Panc1 (cell line): ENCODE measurements around the gene MPP2. TPM values are rescaled to one million over a fixed set of nuclear protein-coding genes. Genes with fewer than 3 reads are reported as not detected.

Experiments used
- ATAC-seq: fragments of 200-7000 bp; cut with Tn5 transposase; 2 replicates; pipeline ENCODE4 v1.9.1; 2020; ENCODE audit warnings: mild to moderate bottlenecking, moderate library complexity
- Bru-seq: library from RNA; stranded (reverse); fragments of 400-500 nt; gene quantifications from one replicate; lab custom pipeline; 2021; lab: Mats Ljungman, UMichigan
- BruChase-seq, 2 experiments: library from RNA; stranded (reverse); fragments of 400-500 nt; gene quantifications; one replicate each; lab custom pipeline; 2021; lab: Mats Ljungman, UMichigan
- BruUV-seq: library from RNA; stranded (reverse); fragments of 400-500 nt; replicated peaks from 2 replicates; lab custom pipeline; 2021; lab: Mats Ljungman, UMichigan
- CTCF ChIA-PET: fragments of 300-600 bp; sonication (Branson Sonifier 250); formaldehyde crosslinking; loops from one replicate; lab custom pipeline; 2022; ENCODE audit warnings: antibody characterized with exemption; lab: Charles Lee
- POLR2A ChIA-PET: fragments of 300-600 bp; sonication (Branson Sonifier 250); formaldehyde crosslinking; loops from one replicate; lab custom pipeline; 2022; ENCODE audit warnings: antibody characterized with exemption; lab: Charles Lee
- DNase-seq: peaks from one replicate; pipeline ENCODE4 v3.0.0-alpha.2; 2010; ENCODE audit warnings: low read depth, low spot score
- H3K27ac ChIP-seq: 2 replicates; pipeline ENCODE4 v1.5.1; 2011; ENCODE audit warnings: mild to moderate bottlenecking, low read length, inconsistent platforms
- H3K27me3 ChIP-seq: fragments of 200-500 bp; sonication (Bioruptor generic); 2 replicates; pipeline ENCODE4 v1.6.0; 2014; ENCODE audit warnings: low read length, inconsistent platforms; ENCODE audit not compliant: control insufficient read depth, insufficient read depth
- H3K36me3 ChIP-seq: fragments of 200-500 bp; sonication (Bioruptor generic); 2 replicates; pipeline ENCODE4 v1.5.1; 2014; ENCODE audit warnings: inconsistent platforms, mild to moderate bottlenecking, low read length, moderate library complexity; ENCODE audit not compliant: control insufficient read depth, insufficient read depth
- H3K4me1 ChIP-seq: 2 replicates; pipeline ENCODE4 v1.5.1; 2011; ENCODE audit warnings: inconsistent platforms, mild to moderate bottlenecking, low read length, moderate library complexity; ENCODE audit not compliant: control insufficient read depth, insufficient read depth
- H3K4me3 ChIP-seq, 2 experiments: 2 replicates each; pipeline ENCODE4 v1.5.1; 2011 to 2012; ENCODE audit warnings: low read depth in 2 of 2, low read length in 2 of 2, mild to moderate bottlenecking in 2 of 2, inconsistent platforms in 1 of 2, moderate library complexity in 1 of 2
- H3K9me3 ChIP-seq: fragments of 200-500 bp; sonication (Bioruptor generic); 2 replicates; pipeline ENCODE4 v1.5.1; 2014; ENCODE audit warnings: low read depth, mild to moderate bottlenecking, inconsistent platforms, low read length, moderate library complexity; ENCODE audit not compliant: control insufficient read depth, insufficient read depth
- POLR2AphosphoS5 ChIP-seq: IDR thresholded peaks from 2 replicates; pipeline ENCODE4 v1.6.1; 2012; ENCODE audit warnings: mild to moderate bottlenecking, low read depth, low read length, moderate library complexity
- SIN3A ChIP-seq: IDR thresholded peaks from 2 replicates; pipeline ENCODE4 v1.6.1; 2012; ENCODE audit warnings: low read depth, mild to moderate bottlenecking, low read length, moderate library complexity, borderline replicate concordance; ENCODE audit not compliant: insufficient read depth
- TCF7L2 ChIP-seq: IDR thresholded peaks from 2 replicates; pipeline ENCODE4 v1.6.1; 2011; ENCODE audit warnings: mild to moderate bottlenecking, low read depth, low read length, inconsistent platforms
- in situ Hi-C: cut with HindIII; loops from 2 replicates; pipeline ENCODE4 v1.10.0; 2016; ENCODE audit warnings: low sequenced_read_pairs, low pct_unique_long_range_greater_than_20kb
- intact Hi-C: fragments of 100-400 bp; cut with micrococcal nuclease; formaldehyde crosslinking; loops from one replicate; pipeline ENCODE4 v1.10.0; 2022; ENCODE audit not compliant: unreplicated experiment
- long read RNA-seq: library from polyadenylated mRNA; unstranded; transcript quantifications from one replicate; pipeline ENCODE4 v2.0.0, GENCODE V29; 2021; ENCODE audit not compliant: unreplicated experiment
- polyA plus RNA-seq: library from polyadenylated mRNA; unstranded; fragments of >200 nt; gene quantifications from one replicate; pipeline ENCODE4 v1.2.1, GENCODE V29; 2012; ENCODE audit warnings: missing spikeins; ENCODE audit not compliant: insufficient read length
- total RNA-seq: library from RNA; stranded (reverse); gene quantifications from one replicate; pipeline ENCODE4 v1.2.1, GENCODE V29; 2021; ENCODE audit not compliant: unreplicated experiment
- TF ChIP-seq, protein P1 (sequence below), 2 experiments: IDR thresholded peaks; 2 replicates each; pipeline ENCODE4 v1.6.1; 2011 to 2012; ENCODE audit warnings: low read depth in 2 of 2, control low read depth in 1 of 2, low read length in 1 of 2, mild to moderate bottlenecking in 1 of 2, moderate library complexity in 1 of 2; ENCODE audit not compliant: insufficient read depth in 1 of 2
- TF ChIP-seq, protein P2 (sequence below): fragments of 450-650 bp; IDR thresholded peaks from 2 replicates; pipeline ENCODE4 v1.5.1; 2017; ENCODE audit warnings: mild to moderate bottlenecking

Gene MPP2, protein sequence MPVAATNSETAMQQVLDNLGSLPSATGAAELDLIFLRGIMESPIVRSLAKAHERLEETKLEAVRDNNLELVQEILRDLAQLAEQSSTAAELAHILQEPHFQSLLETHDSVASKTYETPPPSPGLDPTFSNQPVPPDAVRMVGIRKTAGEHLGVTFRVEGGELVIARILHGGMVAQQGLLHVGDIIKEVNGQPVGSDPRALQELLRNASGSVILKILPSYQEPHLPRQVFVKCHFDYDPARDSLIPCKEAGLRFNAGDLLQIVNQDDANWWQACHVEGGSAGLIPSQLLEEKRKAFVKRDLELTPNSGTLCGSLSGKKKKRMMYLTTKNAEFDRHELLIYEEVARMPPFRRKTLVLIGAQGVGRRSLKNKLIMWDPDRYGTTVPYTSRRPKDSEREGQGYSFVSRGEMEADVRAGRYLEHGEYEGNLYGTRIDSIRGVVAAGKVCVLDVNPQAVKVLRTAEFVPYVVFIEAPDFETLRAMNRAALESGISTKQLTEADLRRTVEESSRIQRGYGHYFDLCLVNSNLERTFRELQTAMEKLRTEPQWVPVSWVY
- total RNA-seq (3.5 TPM), Bru-seq, nascent RNA (percentile 29 among the genes with signal in this experiment), BruChase-seq, experiment 1, labeled RNA remaining after a 2-hour chase (percentile 33 among the genes with signal in this experiment), BruChase-seq, experiment 2, labeled RNA remaining after a 6-hour chase (percentile 39 among the genes with signal in this experiment)
- 4.4 TPM for polyA plus RNA-seq
- long read RNA-seq, full-length matches to known transcripts = 5 of 14 reads
- long read RNA-seq, partial matches to known transcripts = 4 of 14 reads
- long read RNA-seq, other reads (novel, unspliced or antisense) = 5 of 14 reads

DNA sequence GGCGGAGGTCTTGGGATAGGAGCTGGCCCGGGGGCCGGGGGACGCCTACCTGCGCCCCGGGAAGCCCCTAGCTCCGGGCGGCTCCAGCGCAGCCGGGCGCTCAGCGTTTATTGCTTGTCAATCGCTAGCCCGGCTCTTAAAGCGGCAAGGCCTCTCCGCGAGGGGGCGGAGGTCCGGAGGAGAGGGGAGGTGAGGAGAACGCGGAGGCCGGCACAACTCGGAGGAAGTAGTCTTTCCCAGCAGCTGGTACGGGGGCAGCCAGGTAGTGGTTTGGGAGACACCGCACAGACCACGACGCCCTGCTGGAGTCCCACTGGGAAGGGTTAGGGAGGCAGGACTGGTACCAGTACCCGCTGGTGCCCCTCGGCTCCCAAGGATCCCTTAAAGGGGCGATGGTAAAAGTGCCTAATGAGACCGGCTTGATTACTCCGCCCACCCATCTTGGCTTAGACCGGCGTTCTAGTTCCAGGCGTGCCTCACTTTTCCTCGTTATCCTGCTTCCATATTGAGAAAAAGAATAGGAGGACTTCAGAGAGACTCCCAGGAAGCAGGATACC is at the start of gene MPP2:
Gene MPP2 (minus strand): TSS at position 112 of the 557 bp plus-strand sequence. CDS start 3,076 bp downstream, outside the sequence.
- ChIA-PET POLR2A (no interaction called here), CTCF (no interaction called here)
- H3K36me3 ChIP-seq = no peaks in the 10 kb centered on the region; the same call in 1 of the 2 replicates
- peaks cover 3% of the 10 kb centered on the region; the same call in 1 of the 2 replicates for H3K27me3 ChIP-seq
- no TSS peak for BruUV-seq
- TF ChIP-seq, protein P1, sequence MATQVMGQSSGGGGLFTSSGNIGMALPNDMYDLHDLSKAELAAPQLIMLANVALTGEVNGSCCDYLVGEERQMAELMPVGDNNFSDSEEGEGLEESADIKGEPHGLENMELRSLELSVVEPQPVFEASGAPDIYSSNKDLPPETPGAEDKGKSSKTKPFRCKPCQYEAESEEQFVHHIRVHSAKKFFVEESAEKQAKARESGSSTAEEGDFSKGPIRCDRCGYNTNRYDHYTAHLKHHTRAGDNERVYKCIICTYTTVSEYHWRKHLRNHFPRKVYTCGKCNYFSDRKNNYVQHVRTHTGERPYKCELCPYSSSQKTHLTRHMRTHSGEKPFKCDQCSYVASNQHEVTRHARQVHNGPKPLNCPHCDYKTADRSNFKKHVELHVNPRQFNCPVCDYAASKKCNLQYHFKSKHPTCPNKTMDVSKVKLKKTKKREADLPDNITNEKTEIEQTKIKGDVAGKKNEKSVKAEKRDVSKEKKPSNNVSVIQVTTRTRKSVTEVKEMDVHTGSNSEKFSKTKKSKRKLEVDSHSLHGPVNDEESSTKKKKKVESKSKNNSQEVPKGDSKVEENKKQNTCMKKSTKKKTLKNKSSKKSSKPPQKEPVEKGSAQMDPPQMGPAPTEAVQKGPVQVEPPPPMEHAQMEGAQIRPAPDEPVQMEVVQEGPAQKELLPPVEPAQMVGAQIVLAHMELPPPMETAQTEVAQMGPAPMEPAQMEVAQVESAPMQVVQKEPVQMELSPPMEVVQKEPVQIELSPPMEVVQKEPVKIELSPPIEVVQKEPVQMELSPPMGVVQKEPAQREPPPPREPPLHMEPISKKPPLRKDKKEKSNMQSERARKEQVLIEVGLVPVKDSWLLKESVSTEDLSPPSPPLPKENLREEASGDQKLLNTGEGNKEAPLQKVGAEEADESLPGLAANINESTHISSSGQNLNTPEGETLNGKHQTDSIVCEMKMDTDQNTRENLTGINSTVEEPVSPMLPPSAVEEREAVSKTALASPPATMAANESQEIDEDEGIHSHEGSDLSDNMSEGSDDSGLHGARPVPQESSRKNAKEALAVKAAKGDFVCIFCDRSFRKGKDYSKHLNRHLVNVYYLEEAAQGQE (IDR thresholded peaks at IDR 0.05; ENCODE audit: insufficient read depth in 1 of 2, low read depth in 2 of 2, low read length in 1 of 2) = no peak
- TF ChIP-seq POLR2AphosphoS5 (no peak), SIN3A (no peak), TCF7L2 (no peak)
- TF ChIP-seq, protein P2, sequence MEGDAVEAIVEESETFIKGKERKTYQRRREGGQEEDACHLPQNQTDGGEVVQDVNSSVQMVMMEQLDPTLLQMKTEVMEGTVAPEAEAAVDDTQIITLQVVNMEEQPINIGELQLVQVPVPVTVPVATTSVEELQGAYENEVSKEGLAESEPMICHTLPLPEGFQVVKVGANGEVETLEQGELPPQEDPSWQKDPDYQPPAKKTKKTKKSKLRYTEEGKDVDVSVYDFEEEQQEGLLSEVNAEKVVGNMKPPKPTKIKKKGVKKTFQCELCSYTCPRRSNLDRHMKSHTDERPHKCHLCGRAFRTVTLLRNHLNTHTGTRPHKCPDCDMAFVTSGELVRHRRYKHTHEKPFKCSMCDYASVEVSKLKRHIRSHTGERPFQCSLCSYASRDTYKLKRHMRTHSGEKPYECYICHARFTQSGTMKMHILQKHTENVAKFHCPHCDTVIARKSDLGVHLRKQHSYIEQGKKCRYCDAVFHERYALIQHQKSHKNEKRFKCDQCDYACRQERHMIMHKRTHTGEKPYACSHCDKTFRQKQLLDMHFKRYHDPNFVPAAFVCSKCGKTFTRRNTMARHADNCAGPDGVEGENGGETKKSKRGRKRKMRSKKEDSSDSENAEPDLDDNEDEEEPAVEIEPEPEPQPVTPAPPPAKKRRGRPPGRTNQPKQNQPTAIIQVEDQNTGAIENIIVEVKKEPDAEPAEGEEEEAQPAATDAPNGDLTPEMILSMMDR = no peak
- DNase-seq = no peak
- peak within 1 kb of the TSS; percentile 30 to 34; a peak in 3 of 4 replicates for H3K4me3 ChIP-seq
- in situ Hi-C loops = no loop called here
- peak; percentile 50 for ATAC-seq
- intact Hi-C loops = no loop called here
- peaks cover 8% of the 10 kb centered on the region for H3K4me1 ChIP-seq
- no peaks in the 10 kb centered on the region for H3K9me3 ChIP-seq
- no peak within 1 kb of the TSS for H3K27ac ChIP-seq

DNA sequence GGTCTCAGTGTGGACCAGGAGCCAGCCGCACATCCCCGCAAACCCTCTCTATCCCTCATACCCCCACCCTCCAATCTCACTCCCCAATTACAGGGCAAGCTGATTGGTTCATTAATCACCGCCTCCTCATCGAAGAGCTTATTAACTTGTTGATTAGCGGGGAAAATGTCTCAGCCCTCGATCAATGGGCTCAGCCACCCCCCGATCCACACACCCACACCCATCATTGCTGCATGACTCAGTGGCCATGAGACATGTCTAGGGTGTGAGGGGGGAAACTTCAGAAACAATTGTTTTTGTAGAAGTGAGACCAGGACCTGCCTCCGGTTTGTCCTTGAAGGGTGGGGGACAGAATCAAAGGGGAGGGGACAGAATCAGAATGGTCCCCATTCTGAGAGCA is 48.9 kb upstream of the MPP2 start:
- in situ Hi-C loops (no loop called here), intact Hi-C loops (no loop called here)
- H3K4me1 ChIP-seq = no peaks in the 10 kb centered on the region
- ATAC-seq (no peak), DNase-seq (no peak)
- TF ChIP-seq, protein P1 (IDR thresholded peaks at IDR 0.05; ENCODE audit: insufficient read depth in 1 of 2, low read depth in 2 of 2, low read length in 1 of 2) = no peak
- no peak for TF ChIP-seq SIN3A
- TF ChIP-seq, protein P2 = no peak
- no peak for TF ChIP-seq TCF7L2
- no peak for TF ChIP-seq POLR2AphosphoS5
- H3K4me3 ChIP-seq = no peak overlapping the region
- BruUV-seq = no TSS peak
- POLR2A ChIA-PET = no interaction called here
- no peaks in the 10 kb centered on the region for H3K9me3 ChIP-seq
- H3K27ac ChIP-seq = no peak overlapping the region
- H3K36me3 ChIP-seq = no peaks in the 10 kb centered on the region
- CTCF ChIA-PET = no interaction called here
- H3K27me3 ChIP-seq = no peaks in the 10 kb centered on the region
